SHP77 treated with DMSO at 0.1 percent for 48 hours (cell line): ENCODE results near the gene SLC5A1.
"Not testable (repeated sequence)": the region's sequence is repeated elsewhere in the genome, so short reads cannot be mapped to it uniquely, and the experiment has no call there.

ENCODE experiments used
- DNase-seq: peaks from one replicate; lab custom pipeline; 2025; lab: John Stamatoyannopoulos, UW

SLC5A1 gene

GRCh38 chr22:32088084-32088483 lies 45.0 kb downstream of the SLC5A1 start:
- no peak for DNase-seq

- no peak for DNase-seq
Measured at GRCh38 chr22:32097018-32097417, 54.0 kb downstream of the SLC5A1 start.

DNA sequence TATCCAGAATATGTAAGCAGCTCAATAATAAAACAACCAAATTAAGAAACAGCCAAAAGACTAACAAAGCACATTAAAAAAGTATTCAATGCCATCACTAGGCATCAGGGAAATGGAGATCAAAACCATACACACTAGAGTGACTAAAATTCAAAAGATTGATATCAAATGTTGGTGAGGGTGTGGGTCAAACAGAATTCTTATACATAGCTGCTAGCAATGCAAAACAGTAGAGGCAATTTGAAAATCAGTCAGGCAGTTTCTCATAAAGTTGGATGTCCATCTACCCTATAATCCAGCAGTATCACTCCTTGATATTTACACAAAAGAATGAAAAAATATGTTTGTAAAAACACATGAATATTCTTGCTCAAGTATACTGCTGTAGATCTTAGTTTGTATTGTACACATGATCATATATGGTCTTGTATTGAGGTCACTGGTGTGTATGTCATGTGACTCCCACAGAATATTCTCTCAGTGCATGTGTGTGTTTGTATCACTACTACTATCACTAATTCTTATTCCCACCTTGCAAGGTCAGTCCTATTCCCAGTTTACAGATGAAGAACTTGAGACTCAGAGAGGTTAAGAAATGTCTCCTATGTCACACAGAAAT lies 54.9 kb downstream of the SLC5A1 start:
- DNase-seq = no peak

DNA sequence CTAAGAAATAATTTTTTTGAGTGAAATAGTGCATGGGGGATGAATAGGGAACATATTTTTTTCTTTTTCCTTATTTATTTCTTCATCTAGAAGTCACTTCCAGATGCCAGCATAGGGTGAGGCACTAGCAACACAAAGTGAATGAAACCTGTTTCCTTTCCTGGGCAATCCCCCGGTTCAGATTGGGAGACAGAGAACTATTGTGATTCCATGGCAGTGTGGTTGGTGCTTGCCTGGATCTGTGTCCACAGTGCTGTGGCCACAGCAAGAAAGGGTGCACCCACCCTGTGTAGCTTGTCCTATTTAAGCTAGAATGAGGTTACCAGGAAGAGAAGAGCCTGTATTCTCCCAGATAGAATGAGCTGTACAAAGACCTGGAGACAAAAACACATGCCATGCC lies 57.6 kb downstream of the SLC5A1 start:
- no peak for DNase-seq

DNA sequence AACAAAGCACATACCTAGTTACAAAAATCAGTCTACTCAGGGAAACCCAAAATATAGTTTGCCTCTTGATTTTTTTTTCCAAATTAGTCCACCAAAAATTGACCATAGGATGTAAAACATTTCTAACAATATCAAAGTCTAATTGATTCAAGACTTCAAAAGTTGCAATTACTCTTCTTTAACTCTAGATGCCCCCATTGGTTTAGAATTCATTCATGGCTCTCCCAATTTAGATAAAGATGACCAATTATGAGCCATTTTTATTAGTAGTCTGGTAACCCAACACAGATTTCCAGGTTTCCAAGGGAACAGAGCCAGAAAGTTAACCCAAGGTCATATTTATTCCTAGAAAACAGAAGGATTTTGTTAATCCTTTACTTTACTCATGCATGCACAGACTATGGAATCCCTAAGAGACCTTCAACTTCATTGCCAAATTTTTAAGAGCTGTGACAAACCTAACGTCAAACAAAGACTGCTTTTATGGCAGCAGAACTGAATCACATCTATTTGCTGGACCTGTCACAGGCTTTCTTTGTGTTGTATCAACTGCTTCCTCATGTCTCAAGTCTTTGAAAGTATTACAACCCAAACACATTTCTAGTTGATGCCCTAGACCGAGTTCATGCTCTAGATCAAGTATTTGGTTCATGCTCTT lies 60.7 kb downstream of the SLC5A1 start:
- no peak for DNase-seq

DNA sequence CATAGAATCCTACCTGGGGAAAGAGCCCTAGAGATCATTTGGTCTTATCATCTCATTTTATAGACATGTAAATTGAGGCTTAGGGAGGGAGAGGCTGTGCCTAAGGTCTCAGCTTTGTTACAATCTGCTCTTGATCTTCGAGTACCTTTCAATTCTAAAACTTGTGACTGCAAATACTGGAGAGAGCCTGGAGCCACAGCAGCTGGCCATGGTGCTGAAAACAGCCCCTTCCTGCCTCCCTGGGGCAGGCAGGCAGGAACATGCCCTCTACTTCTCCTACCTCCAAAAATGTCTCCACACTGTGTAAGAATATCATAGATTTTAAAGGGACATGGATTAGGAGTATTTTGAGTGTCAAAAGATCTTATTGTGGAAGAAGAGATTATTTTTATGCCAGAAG lies 63.9 kb downstream of the SLC5A1 start:
- no peak for DNase-seq

GRCh38 chr22:32112380-32112779 lies 69.3 kb downstream of the SLC5A1 start:
- DNase-seq = no peak

- no peak for DNase-seq
Measured at GRCh38 chr22:32119568-32120235, 76.6 kb downstream of the SLC5A1 start.

GRCh38 chr22:32120603-32121002 lies 77.5 kb downstream of the SLC5A1 start:
- no peak for DNase-seq

GRCh38 chr22:32122899-32123298 lies 79.8 kb downstream of the SLC5A1 start:
- DNase-seq = no peak

- no peak for DNase-seq
Measured at GRCh38 chr22:32123657-32124056, 80.6 kb downstream of the SLC5A1 start.

GRCh38 chr22:32127904-32128303 lies 84.8 kb downstream of the SLC5A1 start:
- no peak for DNase-seq

GRCh38 chr22:32130464-32130863 lies 87.4 kb downstream of the SLC5A1 start:
- DNase-seq = no peak

GRCh38 chr22:32132126-32132525 lies 89.1 kb downstream of the SLC5A1 start:
- DNase-seq = no peak

- DNase-seq = no peak
Measured at GRCh38 chr22:32132783-32133182, 89.7 kb downstream of the SLC5A1 start.

GRCh38 chr22:32134796-32135195 lies 91.7 kb downstream of the SLC5A1 start:
- DNase-seq = not testable (repeated sequence)

DNA sequence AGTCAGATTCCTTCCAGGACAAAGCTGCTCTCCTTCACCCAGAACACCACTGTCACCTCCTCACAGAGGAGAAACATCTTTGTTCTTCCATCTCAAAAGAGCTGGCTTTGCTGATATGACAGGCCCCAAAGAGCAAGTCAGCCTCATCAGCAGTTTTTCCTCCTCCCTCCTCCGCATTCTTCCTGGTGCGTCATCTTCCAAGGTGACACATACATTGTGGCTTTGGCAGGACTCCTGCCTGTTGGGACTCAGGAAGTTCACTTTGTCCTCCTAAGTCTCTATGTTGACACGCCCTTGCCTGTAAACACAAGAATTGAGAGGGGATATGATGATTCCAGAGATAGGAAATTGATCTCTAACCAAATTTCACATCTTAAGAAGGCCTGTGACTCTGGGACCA lies 92.9 kb downstream of the SLC5A1 start:
- not testable (repeated sequence) for DNase-seq

- DNase-seq = not testable (repeated sequence)
Measured at GRCh38 chr22:32136881-32137280, 93.8 kb downstream of the SLC5A1 start.

GRCh38 chr22:32137731-32138324 lies 94.8 kb downstream of the SLC5A1 start:
- DNase-seq = not testable (repeated sequence)

DNA sequence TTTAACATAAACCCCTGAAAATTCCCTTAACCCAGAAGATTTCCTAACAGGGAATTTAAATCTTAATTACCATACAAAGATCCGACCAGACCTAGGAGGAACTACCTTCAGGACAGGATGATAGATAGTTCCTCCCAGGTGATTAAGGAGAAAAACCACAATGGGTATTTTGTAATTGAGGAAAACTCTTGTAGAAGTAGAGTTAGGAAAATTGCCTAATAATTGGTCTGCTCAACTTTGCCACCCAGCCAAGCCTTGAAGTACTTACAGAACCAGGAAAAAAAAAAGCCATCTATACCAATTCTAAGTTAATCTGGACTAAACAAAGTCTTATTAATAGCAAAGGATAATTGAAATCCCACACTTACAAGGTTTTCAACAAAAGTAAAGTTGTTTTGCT lies 95.5 kb downstream of the SLC5A1 start:
- DNase-seq = not testable (repeated sequence)

GRCh38 chr22:32140688-32141087 lies 97.6 kb downstream of the SLC5A1 start:
- not testable (repeated sequence) for DNase-seq

DNA sequence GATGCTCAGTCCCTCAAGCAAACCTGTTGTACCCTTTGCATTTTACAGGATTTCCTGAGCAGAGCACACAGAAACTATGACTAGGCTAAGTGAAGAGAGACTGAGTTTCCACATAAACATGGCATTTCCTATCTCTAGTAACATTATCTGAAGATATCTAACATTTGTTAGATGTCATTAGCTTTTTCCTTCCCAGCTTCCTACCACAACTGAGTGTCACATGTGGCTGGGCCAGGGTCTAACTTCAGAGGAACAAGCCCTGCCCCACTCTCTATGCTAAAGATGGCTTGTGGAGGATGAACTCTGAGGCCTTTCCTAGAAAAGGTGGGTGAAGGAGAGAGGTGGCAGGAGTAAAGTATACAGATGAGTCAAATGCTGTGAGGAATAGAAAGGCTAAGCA lies 99.5 kb downstream of the SLC5A1 start:
- DNase-seq = no peak
